Left ventricle myocardium inferior (tissue), 1 donor: ENCODE data around the gene ZBTB48. TPM values are rescaled to one million over a fixed set of nuclear protein-coding genes. Genes with fewer than 3 reads are reported as not detected.

Source experiments
- DNase-seq: peaks from one replicate; pipeline ENCODE4 v3.0.0-alpha.2; 2020
- H3K27ac ChIP-seq: fragments of 200-600 bp; replicated peaks from 2 replicates; pipeline ENCODE4 v1.8.0; 2021
- H3K27me3 ChIP-seq: fragments of 200-600 bp; 2 replicates; pipeline ENCODE4 v1.8.0; 2021; ENCODE audit warnings: low read depth
- H3K36me3 ChIP-seq: fragments of 200-600 bp; 2 replicates; pipeline ENCODE4 v1.8.0; 2021
- H3K4me1 ChIP-seq: fragments of 200-600 bp; 2 replicates; pipeline ENCODE4 v1.8.0; 2021
- H3K4me3 ChIP-seq: fragments of 200-600 bp; 2 replicates; pipeline ENCODE4 v1.8.0; 2021; ENCODE audit warnings: mild to moderate bottlenecking, moderate library complexity
- H3K9me3 ChIP-seq: fragments of 200-600 bp; replicated peaks from 2 replicates; pipeline ENCODE4 v1.8.0; 2021
- intact Hi-C: fragments of 100-400 bp; cut with micrococcal nuclease; formaldehyde crosslinking; loops from one replicate; pipeline ENCODE4 v1.11.0; 2022
- total RNA-seq: library from RNA; stranded (reverse); fragmentation: NEBNext Ultra II Directional; extraction: Animal tissue kit (Norgen Biotek cat#: 25700); gene quantifications from one replicate; pipeline ENCODE4 v1.2.1, GENCODE V29; 2021
- TF ChIP-seq, protein P1 (sequence below): fragments of 200-600 bp; IDR thresholded peaks from 2 replicates; pipeline ENCODE4 v1.8.0; 2021; ENCODE audit warnings: antibody characterized with exemption, mild to moderate bottlenecking, borderline replicate concordance
- donor health status: DM: no; HTN: yes; CAD: no; lungs with severe emphysema.

Gene ZBTB48
- total RNA-seq, 1 donor from 2014 or later: 12.9 TPM

DNA sequence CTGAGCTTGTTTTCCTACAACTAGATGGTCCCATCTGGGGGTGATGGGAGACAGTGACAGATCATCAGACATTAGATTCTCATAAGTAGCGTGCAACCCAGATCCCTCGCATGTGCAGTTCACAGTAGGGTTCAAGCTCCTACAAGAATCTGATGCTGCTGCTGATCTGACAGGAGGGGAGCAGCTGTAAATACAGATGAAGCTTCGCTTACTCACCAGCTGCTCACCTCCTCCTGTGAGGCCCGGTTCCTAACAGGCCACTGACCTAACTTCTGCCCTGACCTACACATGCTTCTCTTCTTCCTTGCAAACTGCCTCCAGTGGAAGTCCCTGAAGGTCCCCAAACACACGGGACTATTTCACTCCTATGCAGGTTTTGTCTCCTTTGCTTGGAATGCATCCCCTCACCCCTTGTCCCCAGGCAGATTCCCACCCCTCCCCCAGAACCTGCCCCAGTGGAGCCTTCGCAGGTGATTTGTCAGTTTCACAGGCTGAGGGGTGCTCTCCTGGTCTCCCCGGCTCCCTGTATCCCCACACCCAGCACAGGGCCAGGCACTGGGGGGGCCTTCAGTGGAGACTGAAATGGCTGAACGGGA, 5.7 kb upstream of the ZBTB48 start:
- Histone ChIP-seq H3K27me3 (no peaks in the 10 kb centered on the region), H3K4me1 (peaks cover 15% of the 10 kb centered on the region), H3K27ac (no peak overlapping the region), H3K4me3 (no peak overlapping the region), H3K9me3 (no peaks in the 10 kb centered on the region), H3K36me3 (no peaks in the 10 kb centered on the region)
- TF ChIP-seq, protein P1, sequence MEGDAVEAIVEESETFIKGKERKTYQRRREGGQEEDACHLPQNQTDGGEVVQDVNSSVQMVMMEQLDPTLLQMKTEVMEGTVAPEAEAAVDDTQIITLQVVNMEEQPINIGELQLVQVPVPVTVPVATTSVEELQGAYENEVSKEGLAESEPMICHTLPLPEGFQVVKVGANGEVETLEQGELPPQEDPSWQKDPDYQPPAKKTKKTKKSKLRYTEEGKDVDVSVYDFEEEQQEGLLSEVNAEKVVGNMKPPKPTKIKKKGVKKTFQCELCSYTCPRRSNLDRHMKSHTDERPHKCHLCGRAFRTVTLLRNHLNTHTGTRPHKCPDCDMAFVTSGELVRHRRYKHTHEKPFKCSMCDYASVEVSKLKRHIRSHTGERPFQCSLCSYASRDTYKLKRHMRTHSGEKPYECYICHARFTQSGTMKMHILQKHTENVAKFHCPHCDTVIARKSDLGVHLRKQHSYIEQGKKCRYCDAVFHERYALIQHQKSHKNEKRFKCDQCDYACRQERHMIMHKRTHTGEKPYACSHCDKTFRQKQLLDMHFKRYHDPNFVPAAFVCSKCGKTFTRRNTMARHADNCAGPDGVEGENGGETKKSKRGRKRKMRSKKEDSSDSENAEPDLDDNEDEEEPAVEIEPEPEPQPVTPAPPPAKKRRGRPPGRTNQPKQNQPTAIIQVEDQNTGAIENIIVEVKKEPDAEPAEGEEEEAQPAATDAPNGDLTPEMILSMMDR: no peak
- intact Hi-C loops: no loop called here
- DNase-seq: no peak

DNA sequence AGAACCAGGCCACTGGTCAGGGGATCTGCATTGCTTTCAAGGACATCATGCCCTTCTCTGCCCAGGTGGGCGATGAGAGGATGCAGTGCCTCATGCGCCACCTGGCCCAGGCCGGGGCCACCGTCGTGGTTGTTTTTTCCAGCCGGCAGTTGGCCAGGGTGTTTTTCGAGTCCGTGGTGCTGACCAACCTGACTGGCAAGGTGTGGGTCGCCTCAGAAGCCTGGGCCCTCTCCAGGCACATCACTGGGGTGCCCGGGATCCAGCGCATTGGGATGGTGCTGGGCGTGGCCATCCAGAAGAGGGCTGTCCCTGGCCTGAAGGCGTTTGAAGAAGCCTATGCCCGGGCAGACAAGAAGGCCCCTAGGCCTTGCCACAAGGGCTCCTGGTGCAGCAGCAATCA, 5.0 kb upstream of the ZBTB48 start:
- DNase-seq: no peak
- Histone ChIP-seq H3K27me3 (no peaks in the 10 kb centered on the region), H3K9me3 (no peaks in the 10 kb centered on the region), H3K4me3 (no peak overlapping the region), H3K36me3 (no peaks in the 10 kb centered on the region), H3K4me1 (peaks cover 20% of the 10 kb centered on the region), H3K27ac (no peak overlapping the region)
- intact Hi-C loops: no loop called here
- TF ChIP-seq, protein P1: no peak

DNA sequence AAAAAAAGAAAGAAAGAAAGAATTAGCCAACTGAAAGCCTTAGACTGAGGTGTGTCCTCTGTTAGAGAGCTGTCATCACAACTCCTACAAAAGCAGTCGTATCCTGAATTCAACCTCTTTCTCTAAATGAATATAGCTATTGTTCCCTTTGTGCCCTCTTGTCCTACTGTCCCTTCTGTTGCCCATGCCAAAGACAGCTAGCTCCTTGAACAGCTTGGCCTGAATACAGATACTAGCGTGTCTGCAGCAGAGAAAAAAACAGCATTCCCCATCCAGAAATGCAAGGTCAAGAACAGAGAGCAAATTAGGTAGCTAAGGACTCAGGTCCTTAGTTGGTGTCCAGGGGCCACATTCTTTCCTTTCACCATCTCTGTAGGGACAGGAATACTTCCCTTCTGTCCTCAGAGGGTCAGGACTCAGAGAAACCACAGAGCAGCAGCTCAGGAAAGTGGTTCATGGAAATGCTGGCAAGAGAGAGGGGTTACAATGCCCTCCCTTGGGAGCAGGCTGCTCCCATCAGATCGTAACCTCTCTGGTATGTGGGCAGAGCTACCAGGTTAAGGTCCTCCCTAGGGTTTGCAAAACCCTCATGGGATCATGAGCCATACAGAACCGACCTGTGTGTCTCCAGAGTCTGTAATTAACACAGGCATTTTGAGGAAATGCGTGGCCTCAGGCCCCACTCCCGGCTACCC, 1.8 kb upstream of the ZBTB48 start:
- TF ChIP-seq, protein P1: no peak
- Histone ChIP-seq H3K4me1 (peaks cover 51% of the 10 kb centered on the region), H3K4me3 (no peak overlapping the region), H3K27ac (peak overlapping the region; percentile 93), H3K36me3 (no peaks in the 10 kb centered on the region), H3K27me3 (no peaks in the 10 kb centered on the region), H3K9me3 (no peaks in the 10 kb centered on the region)
- intact Hi-C loops: no loop called here
- no peak for DNase-seq

DNA sequence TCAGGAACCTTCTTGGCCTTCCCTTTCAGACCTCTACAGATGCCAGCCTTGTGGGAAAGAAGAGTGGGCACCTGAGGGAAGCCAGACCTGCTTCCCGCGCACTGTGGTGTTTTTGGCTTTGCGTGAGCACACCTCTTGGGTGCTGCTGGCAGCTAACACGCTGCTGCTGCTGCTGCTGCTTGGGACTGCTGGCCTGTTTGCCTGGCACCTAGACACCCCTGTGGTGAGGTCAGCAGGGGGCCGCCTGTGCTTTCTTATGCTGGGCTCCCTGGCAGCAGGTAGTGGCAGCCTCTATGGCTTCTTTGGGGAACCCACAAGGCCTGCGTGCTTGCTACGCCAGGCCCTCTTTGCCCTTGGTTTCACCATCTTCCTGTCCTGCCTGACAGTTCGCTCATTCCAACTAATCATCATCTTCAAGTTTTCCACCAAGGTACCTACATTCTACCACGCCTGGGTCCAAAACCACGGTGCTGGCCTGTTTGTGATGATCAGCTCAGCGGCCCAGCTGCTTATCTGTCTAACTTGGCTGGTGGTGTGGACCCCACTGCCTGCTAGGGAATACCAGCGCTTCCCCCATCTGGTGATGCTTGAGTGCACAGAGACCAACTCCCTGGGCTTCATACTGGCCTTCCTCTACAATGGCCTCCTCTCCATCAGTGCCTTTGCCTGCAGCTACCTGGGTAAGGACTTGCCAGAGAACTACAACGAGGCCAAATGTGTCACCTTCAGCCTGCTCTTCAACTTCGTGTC, 995 bp upstream of the ZBTB48 start:
- Histone ChIP-seq H3K27me3 (no peaks in the 10 kb centered on the region), H3K4me1 (peaks cover 52% of the 10 kb centered on the region), H3K9me3 (no peaks in the 10 kb centered on the region), H3K27ac (peak overlapping the region; percentile 93), H3K4me3 (peak overlapping the region; percentile 96), H3K36me3 (no peaks in the 10 kb centered on the region)
- TF ChIP-seq, protein P1: no peak
- DNase-seq: no peak
- intact Hi-C loops: no loop called here

DNA sequence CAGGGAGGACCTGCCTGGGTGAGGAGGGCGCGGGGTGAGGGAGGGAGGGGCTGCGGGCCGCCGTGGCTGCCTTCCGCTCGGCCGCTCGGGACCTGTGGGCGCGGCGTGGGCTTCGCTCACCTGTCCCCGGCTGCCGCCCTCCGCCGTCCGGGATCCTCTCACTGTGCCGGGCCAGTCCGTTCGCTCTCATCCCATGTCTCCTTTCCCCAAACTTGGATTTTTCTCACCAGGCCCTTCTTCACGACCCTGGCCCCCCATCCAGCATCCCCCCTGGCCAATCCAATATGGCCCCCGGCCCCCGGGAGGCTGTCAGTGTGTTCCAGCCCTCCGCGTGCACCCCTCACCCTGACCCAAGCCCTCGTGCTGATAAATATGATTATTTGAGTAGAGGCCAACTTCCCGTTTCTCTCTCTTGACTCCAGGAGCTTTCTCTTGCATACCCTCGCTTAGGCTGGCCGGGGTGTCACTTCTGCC, 362 bp downstream of the ZBTB48 start:
- H3K4me1 ChIP-seq: peaks cover 66% of the 10 kb centered on the region
- H3K36me3 ChIP-seq: no peaks in the 10 kb centered on the region
- TF ChIP-seq, protein P1: no peak
- peak overlapping the region; percentile 93 for H3K27ac ChIP-seq
- H3K4me3 ChIP-seq: peak overlapping the region; percentile 96
- H3K9me3 ChIP-seq: no peaks in the 10 kb centered on the region
- intact Hi-C loops: no loop called here
- H3K27me3 ChIP-seq: no peaks in the 10 kb centered on the region
- no peak for DNase-seq
